Ishikawa (cell line): ENCODE data around the gene EPHA6.
A peak's percentile ranks its signal among the peaks of the same experiment; 100 is the strongest.

Source experiments
- CEBPB ChIP-seq: IDR thresholded peaks from 2 replicates; pipeline ENCODE4 v1.6.1; 2012
- CREB1 ChIP-seq: IDR thresholded peaks from 2 replicates; pipeline ENCODE4 v1.6.1; 2012; ENCODE audit warnings: low read depth
- EGR1 ChIP-seq: IDR thresholded peaks from 2 replicates; pipeline ENCODE4 v1.6.1; 2012
- EP300 ChIP-seq: IDR thresholded peaks from 2 replicates; pipeline ENCODE4 v1.6.1; 2012; ENCODE audit warnings: borderline replicate concordance
- FOXM1 ChIP-seq: IDR thresholded peaks from 2 replicates; pipeline ENCODE4 v1.6.1; 2012; ENCODE audit warnings: low read depth, borderline replicate concordance
- MAX ChIP-seq: IDR thresholded peaks from 2 replicates; pipeline ENCODE4 v1.6.1; 2012
- NFIC ChIP-seq: IDR thresholded peaks from 2 replicates; pipeline ENCODE4 v1.6.1; 2012
- RAD21 ChIP-seq: IDR thresholded peaks from 2 replicates; pipeline ENCODE4 v1.6.1; 2012; ENCODE audit warnings: low read depth
- REST ChIP-seq: IDR thresholded peaks from 2 replicates; pipeline ENCODE4 v1.6.1; 2012; ENCODE audit warnings: low read depth, mild to moderate bottlenecking
- TAF1 ChIP-seq: IDR thresholded peaks from 2 replicates; pipeline ENCODE4 v1.6.1; 2012; ENCODE audit warnings: low read depth, mild to moderate bottlenecking
- TCF12 ChIP-seq: IDR thresholded peaks from 2 replicates; pipeline ENCODE4 v1.6.1; 2012; ENCODE audit warnings: low read depth
- TEAD4 ChIP-seq: IDR thresholded peaks from 2 replicates; pipeline ENCODE4 v1.6.1; 2012
- USF1 ChIP-seq: IDR thresholded peaks from 2 replicates; pipeline ENCODE4 v1.6.1; 2012
- YY1 ChIP-seq: IDR thresholded peaks from 2 replicates; pipeline ENCODE4 v1.6.1; 2012; ENCODE audit warnings: low read depth
- ZBTB7A ChIP-seq: IDR thresholded peaks from 2 replicates; pipeline ENCODE4 v1.6.1; 2012; ENCODE audit warnings: low read depth

EPHA6 gene

GRCh38 chr3:97131476-97131875 lies 317.1 kb downstream of the EPHA6 start:
- TF ChIP-seq ZBTB7A, result no peak
- TF ChIP-seq EGR1, result no peak
- no peak for TF ChIP-seq MAX
- no peak for TF ChIP-seq CEBPB
- no peak for TF ChIP-seq TEAD4
- TF ChIP-seq TCF12, result no peak
- no peak for TF ChIP-seq REST
- no peak for TF ChIP-seq YY1
- TF ChIP-seq RAD21, result no peak
- no peak for TF ChIP-seq CREB1
- TF ChIP-seq TAF1, result no peak
- no peak for TF ChIP-seq FOXM1
- no peak for TF ChIP-seq NFIC
- no peak for TF ChIP-seq USF1
- no peak for TF ChIP-seq EP300

GRCh38 chr3:97138914-97139541 lies 324.6 kb downstream of the EPHA6 start:
- TF ChIP-seq USF1, result no peak
- TF ChIP-seq RAD21, result peak; percentile 20; the same call in 1 of the 2 replicates
- TF ChIP-seq EGR1, result no peak
- TF ChIP-seq YY1, result no peak

- TF ChIP-seq TAF1 (no peak), TCF12 (no peak), REST (no peak), TEAD4 (no peak), RAD21 (no peak), FOXM1 (no peak), USF1 (no peak), CREB1 (no peak), CEBPB (no peak), EGR1 (no peak), YY1 (no peak), MAX (no peak)
Observed at GRCh38 chr3:97148931-97149330, 334.5 kb downstream of the EPHA6 start.

GRCh38 chr3:97161169-97161568 lies 346.8 kb downstream of the EPHA6 start:
- TF ChIP-seq REST (no peak), RAD21 (no peak), NFIC (no peak), MAX (no peak), TAF1 (no peak), TCF12 (no peak)
